ENCODE results near the gene LRIG1. TPM values are rescaled to one million over a fixed set of nuclear protein-coding genes. Genes with fewer than 3 reads are reported as not detected.

Gene LRIG1
- total RNA-seq, 1 donor from 2014 or later = 169 TPM

- Histone ChIP-seq H3K4me2 (no peak overlapping the region), H3K4me3 (no peak overlapping the region), H3K27me3 (no peaks in the 10 kb centered on the region), H3K9ac (no peak overlapping the region), H2AFZ (replicated peaks) (no peak overlapping the region), H3K79me2 (ENCODE audit: low read depth) (no peaks in the 10 kb centered on the region), H4K20me1 (ENCODE audit: low read depth) (no peaks in the 10 kb centered on the region), H3F3A (ENCODE audit: low read depth) (no peaks in the 10 kb centered on the region), H3K36me3 (no peaks in the 10 kb centered on the region), H3K4me1 (no peaks in the 10 kb centered on the region), H3K27ac (no peak overlapping the region), H3K9me3 (ENCODE audit: low read depth) (no peaks in the 10 kb centered on the region)
- no peak for DNase-seq (ENCODE audit: low spot score)
- H3K36me3 Mint-ChIP-seq = peaks cover 8% of the 10 kb centered on the region
- H3K27me3 Mint-ChIP-seq (ENCODE audit: insufficient read depth, low read depth) = no peaks in the 10 kb centered on the region
- H3K4me3 Mint-ChIP-seq = no peak overlapping the region
- no peak overlapping the region for H3K27ac Mint-ChIP-seq
- peaks cover 9% of the 10 kb centered on the region for H3K4me1 Mint-ChIP-seq
- H3K9me3 Mint-ChIP-seq = peaks cover 3% of the 10 kb centered on the region
- TF ChIP-seq EZH2 (IDR thresholded peaks at IDR 0.05) (no peak), EZH2phosphoT487 (IDR thresholded peaks at IDR 0.05) (no peak)
- TF ChIP-seq, protein P1, sequence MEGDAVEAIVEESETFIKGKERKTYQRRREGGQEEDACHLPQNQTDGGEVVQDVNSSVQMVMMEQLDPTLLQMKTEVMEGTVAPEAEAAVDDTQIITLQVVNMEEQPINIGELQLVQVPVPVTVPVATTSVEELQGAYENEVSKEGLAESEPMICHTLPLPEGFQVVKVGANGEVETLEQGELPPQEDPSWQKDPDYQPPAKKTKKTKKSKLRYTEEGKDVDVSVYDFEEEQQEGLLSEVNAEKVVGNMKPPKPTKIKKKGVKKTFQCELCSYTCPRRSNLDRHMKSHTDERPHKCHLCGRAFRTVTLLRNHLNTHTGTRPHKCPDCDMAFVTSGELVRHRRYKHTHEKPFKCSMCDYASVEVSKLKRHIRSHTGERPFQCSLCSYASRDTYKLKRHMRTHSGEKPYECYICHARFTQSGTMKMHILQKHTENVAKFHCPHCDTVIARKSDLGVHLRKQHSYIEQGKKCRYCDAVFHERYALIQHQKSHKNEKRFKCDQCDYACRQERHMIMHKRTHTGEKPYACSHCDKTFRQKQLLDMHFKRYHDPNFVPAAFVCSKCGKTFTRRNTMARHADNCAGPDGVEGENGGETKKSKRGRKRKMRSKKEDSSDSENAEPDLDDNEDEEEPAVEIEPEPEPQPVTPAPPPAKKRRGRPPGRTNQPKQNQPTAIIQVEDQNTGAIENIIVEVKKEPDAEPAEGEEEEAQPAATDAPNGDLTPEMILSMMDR (IDR thresholded peaks at IDR 0.05) = no peak
Observed at GRCh38 chr3:66350601-66351000, 150.2 kb downstream of the LRIG1 start.

DNA sequence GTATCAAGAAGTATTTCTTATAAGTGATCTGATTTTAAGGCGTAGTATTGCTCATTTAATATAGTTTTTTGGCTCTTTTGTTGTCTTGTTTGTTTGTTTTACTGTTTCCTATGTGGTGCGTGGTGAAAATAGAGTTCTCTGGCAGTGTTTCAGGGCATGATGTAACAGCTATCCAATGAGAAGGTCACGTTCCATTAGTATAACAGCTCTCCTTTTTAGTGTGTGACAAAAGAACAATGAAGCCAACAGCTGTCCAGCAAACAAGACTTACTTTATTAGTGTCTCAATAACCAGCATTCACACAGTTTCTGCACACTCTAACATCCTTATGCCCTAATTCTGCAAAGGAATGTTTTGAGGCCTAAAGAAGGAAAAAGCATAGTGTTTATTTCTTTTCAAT, 152.1 kb downstream of the LRIG1 start:
- Histone ChIP-seq H2AFZ (replicated peaks) (no peak overlapping the region), H3K4me3 (no peak overlapping the region), H3F3A (ENCODE audit: low read depth) (no peaks in the 10 kb centered on the region), H4K20me1 (ENCODE audit: low read depth) (no peaks in the 10 kb centered on the region), H3K4me2 (no peak overlapping the region), H3K27me3 (no peaks in the 10 kb centered on the region), H3K9me3 (ENCODE audit: low read depth) (no peaks in the 10 kb centered on the region), H3K9ac (no peak overlapping the region), H3K36me3 (no peaks in the 10 kb centered on the region), H3K79me2 (ENCODE audit: low read depth) (no peaks in the 10 kb centered on the region), H3K27ac (no peak overlapping the region), H3K4me1 (no peaks in the 10 kb centered on the region)
- peaks cover 8% of the 10 kb centered on the region for H3K36me3 Mint-ChIP-seq
- DNase-seq (ENCODE audit: low spot score) = no peak
- H3K4me3 Mint-ChIP-seq = no peak overlapping the region
- H3K27me3 Mint-ChIP-seq (ENCODE audit: insufficient read depth, low read depth) = no peaks in the 10 kb centered on the region
- TF ChIP-seq, protein P1 (IDR thresholded peaks at IDR 0.05) = no peak
- TF ChIP-seq EZH2 (IDR thresholded peaks at IDR 0.05) (no peak), EZH2phosphoT487 (IDR thresholded peaks at IDR 0.05) (no peak)
- H3K9me3 Mint-ChIP-seq = peaks cover 3% of the 10 kb centered on the region
- H3K4me1 Mint-ChIP-seq = peaks cover 5% of the 10 kb centered on the region
- no peak overlapping the region for H3K27ac Mint-ChIP-seq

GRCh38 chr3:66344848-66345578, 155.8 kb downstream of the LRIG1 start:
- Histone ChIP-seq H3K4me3 (no peak overlapping the region), H3K9me3 (ENCODE audit: low read depth) (no peaks in the 10 kb centered on the region), H3K4me1 (no peaks in the 10 kb centered on the region), H3K27me3 (no peaks in the 10 kb centered on the region), H3K36me3 (no peaks in the 10 kb centered on the region), H3F3A (ENCODE audit: low read depth) (no peaks in the 10 kb centered on the region), H4K20me1 (ENCODE audit: low read depth) (no peaks in the 10 kb centered on the region), H3K79me2 (ENCODE audit: low read depth) (no peaks in the 10 kb centered on the region), H3K4me2 (no peak overlapping the region), H3K27ac (no peak overlapping the region), H3K9ac (no peak overlapping the region), H2AFZ (replicated peaks) (no peak overlapping the region)
- Mint-ChIP-seq H3K27me3 (ENCODE audit: insufficient read depth, low read depth) (peaks cover 2% of the 10 kb centered on the region), H3K36me3 (peaks cover 8% of the 10 kb centered on the region), H3K4me3 (no peak overlapping the region), H3K4me1 (peaks cover 2% of the 10 kb centered on the region), H3K27ac (no peak overlapping the region), H3K9me3 (peaks cover 3% of the 10 kb centered on the region)
- DNase-seq (ENCODE audit: low spot score) = no peak
- TF ChIP-seq, protein P1 (IDR thresholded peaks at IDR 0.05) = no peak
- TF ChIP-seq EZH2 (IDR thresholded peaks at IDR 0.05) = no peak
- TF ChIP-seq EZH2phosphoT487 (IDR thresholded peaks at IDR 0.05) = no peak

Data from neural progenitor cell (in vitro differentiated cells).